ENCODE results near the gene EBF3. TPM values are rescaled to one million over a fixed set of nuclear protein-coding genes. Genes with fewer than 3 reads are reported as not detected.

The EBF3 gene
- total RNA-seq, 4 donors from 2014 or later = 5.5 to 10.4 (median 8.2) TPM

DNA sequence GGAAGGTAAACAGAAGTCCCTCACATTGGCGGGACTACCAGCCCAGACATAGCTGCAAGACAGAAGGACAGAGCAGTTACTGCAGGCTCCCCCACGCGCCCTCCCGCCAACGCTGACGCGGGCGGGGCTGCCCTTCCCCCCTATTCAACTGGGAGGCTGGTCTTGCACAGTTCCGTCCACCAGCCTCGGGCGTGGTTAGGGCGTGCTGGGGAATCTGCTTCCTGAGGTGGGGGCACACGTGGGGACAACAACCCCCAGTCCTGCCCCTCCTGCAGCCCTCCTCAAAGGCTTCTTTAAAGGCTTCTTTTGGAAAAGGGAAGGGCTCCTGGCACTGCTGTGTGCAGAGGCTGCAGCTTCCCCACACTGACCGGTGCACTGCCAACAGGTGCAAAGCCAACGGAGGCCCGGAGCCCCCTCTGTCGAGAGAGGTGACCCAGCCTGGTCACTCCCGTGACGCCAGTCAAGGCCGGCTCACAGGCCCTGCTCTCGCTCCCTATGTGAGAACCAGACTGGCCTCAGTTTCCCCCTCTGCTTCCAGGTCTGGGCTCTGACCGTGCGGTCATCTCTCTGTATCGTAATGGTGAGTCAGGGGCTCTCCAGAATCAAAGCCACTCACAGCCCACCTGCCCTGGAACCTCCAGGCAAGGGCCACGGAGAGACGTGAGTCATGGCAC, 126.0 kb downstream of the EBF3 start:
- Histone ChIP-seq H3K4me1 (peaks cover 0 to 4% of the 10 kb centered on the region in 2 donors), H3K36me3 (peaks cover 0 to 9% of the 10 kb centered on the region in 2 donors), H3K4me3 (no peak overlapping the region), H3K27ac (no peak overlapping the region), H3K27me3 (no peaks in the 10 kb centered on the region), H3K9me3 (no peaks in the 10 kb centered on the region)
- in situ Hi-C loops (cut with MboI; ENCODE audit: low sequenced_read_pairs in 4 of 4) = no loop called here
- TF ChIP-seq POLR2A (IDR thresholded peaks at IDR 0.05) = no peak
- TF ChIP-seq, protein P1, sequence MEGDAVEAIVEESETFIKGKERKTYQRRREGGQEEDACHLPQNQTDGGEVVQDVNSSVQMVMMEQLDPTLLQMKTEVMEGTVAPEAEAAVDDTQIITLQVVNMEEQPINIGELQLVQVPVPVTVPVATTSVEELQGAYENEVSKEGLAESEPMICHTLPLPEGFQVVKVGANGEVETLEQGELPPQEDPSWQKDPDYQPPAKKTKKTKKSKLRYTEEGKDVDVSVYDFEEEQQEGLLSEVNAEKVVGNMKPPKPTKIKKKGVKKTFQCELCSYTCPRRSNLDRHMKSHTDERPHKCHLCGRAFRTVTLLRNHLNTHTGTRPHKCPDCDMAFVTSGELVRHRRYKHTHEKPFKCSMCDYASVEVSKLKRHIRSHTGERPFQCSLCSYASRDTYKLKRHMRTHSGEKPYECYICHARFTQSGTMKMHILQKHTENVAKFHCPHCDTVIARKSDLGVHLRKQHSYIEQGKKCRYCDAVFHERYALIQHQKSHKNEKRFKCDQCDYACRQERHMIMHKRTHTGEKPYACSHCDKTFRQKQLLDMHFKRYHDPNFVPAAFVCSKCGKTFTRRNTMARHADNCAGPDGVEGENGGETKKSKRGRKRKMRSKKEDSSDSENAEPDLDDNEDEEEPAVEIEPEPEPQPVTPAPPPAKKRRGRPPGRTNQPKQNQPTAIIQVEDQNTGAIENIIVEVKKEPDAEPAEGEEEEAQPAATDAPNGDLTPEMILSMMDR (IDR thresholded peaks at IDR 0.05 in 4 of 5, conservative IDR thresholded peaks at IDR 0.05 in 1 of 5) = no peak
- ATAC-seq (no peak), DNase-seq (no peak)
- intact Hi-C loops (cut with DNase I; ENCODE audit: low total_unique reads) = no loop called here

- TF ChIP-seq, protein P1 (IDR thresholded peaks at IDR 0.05 in 4 of 5, conservative IDR thresholded peaks at IDR 0.05 in 1 of 5) = no peak
- TF ChIP-seq POLR2A (IDR thresholded peaks at IDR 0.05) = no peak
- Histone ChIP-seq H3K4me3 (no peak overlapping the region), H3K27ac (no peak overlapping the region), H3K4me1 (peaks cover 0 to 4% of the 10 kb centered on the region in 2 donors), H3K36me3 (peaks cover 0 to 9% of the 10 kb centered on the region in 2 donors), H3K9me3 (no peaks in the 10 kb centered on the region), H3K27me3 (no peaks in the 10 kb centered on the region)
- no peak for DNase-seq
- intact Hi-C loops (cut with DNase I; ENCODE audit: low total_unique reads) (no loop called here), in situ Hi-C loops (cut with MboI; ENCODE audit: low sequenced_read_pairs in 4 of 4) (no loop called here)
- no peak for ATAC-seq
Observed at GRCh38 chr10:129836253-129836652, 127.8 kb downstream of the EBF3 start.

GRCh38 chr10:129833994-129834739, 129.9 kb downstream of the EBF3 start:
- intact Hi-C loops (cut with DNase I; ENCODE audit: low total_unique reads) = no loop called here
- Histone ChIP-seq H3K27ac (no peak overlapping the region), H3K27me3 (no peaks in the 10 kb centered on the region), H3K4me3 (no peak overlapping the region), H3K9me3 (no peaks in the 10 kb centered on the region), H3K4me1 (peaks cover 0 to 4% of the 10 kb centered on the region in 2 donors), H3K36me3 (peaks cover 0 to 5% of the 10 kb centered on the region in 2 donors)
- ATAC-seq = no peak
- TF ChIP-seq, protein P1 (IDR thresholded peaks at IDR 0.05 in 4 of 5, conservative IDR thresholded peaks at IDR 0.05 in 1 of 5) = no peak
- TF ChIP-seq POLR2A (IDR thresholded peaks at IDR 0.05) = no peak
- in situ Hi-C loops (cut with MboI; ENCODE audit: low sequenced_read_pairs in 4 of 4) = no loop called here
- DNase-seq = no peak

DNA sequence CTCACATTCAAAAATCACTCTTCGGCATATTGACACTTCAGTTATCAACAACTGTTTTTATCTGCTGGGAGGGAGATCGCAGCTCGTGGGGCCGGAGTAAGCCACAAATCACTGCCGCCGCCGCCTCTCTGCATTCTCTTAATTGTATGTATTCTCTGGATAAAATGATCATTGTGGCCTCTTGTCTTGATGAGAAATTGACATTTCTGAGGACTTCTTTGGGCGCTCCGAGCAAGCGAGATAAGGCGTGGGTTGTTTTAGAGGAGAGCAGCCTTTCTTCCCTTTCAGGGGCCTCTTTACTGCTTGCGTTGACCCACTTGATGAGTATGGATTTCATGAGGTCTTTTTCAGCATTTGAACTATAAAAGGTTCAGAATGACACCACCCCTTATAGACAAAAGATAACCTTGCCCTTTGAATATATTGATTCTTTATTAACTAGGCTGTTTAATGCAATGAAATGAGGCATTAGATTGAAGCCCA, 130.6 kb downstream of the EBF3 start:
- H3K27me3 ChIP-seq = no peaks in the 10 kb centered on the region
- H3K36me3 ChIP-seq = no peaks in the 10 kb centered on the region
- peaks cover 0 to 4% of the 10 kb centered on the region in 2 donors for H3K4me1 ChIP-seq
- no peak for DNase-seq
- TF ChIP-seq, protein P1 (IDR thresholded peaks at IDR 0.05 in 4 of 5, conservative IDR thresholded peaks at IDR 0.05 in 1 of 5) = no peak
- no peak for TF ChIP-seq POLR2A (IDR thresholded peaks at IDR 0.05)
- no peaks in the 10 kb centered on the region for H3K9me3 ChIP-seq
- in situ Hi-C loops (cut with MboI; ENCODE audit: low sequenced_read_pairs in 4 of 4) (no loop called here), intact Hi-C loops (cut with DNase I; ENCODE audit: low total_unique reads) (no loop called here)
- no peak overlapping the region for H3K27ac ChIP-seq
- no peak for ATAC-seq
- no peak overlapping the region for H3K4me3 ChIP-seq

All from gastrocnemius medialis (tissue), 4 donors.